ENCODE measurements around the gene ERN2. TPM values are rescaled to one million over a fixed set of nuclear protein-coding genes. Genes with fewer than 3 reads are reported as not detected.

ERN2 gene
- total and polyA plus RNA-seq, 9 of the 15 experiments (the other 6 are each of a cell fraction or from before 2014, with no cell fraction given) = 0.07 to 1.5 (median 0.51) TPM; not detected in 3

GRCh38 chr16:23729503-23730424 is 16.7 kb upstream of the ERN2 start (continued):
- TF ChIP-seq MGA (IDR thresholded peaks at IDR 0.05) (peak; percentile 66), POU5F1 (IDR thresholded peaks at IDR 0.05; ENCODE audit: borderline replicate concordance, low read depth, low read length, partially characterized antibody) (no peak), TCF15 (CRISPR knock-in tag; IDR thresholded peaks at IDR 0.05) (no peak), VEZF1 (CRISPR knock-in tag; IDR thresholded peaks at IDR 0.05) (no peak), PKNOX1 (IDR thresholded peaks at IDR 0.05) (peak; percentile 46; the same call in 1 of the 2 replicates), DPF2 (IDR thresholded peaks at IDR 0.05) (peak; percentile 46; the same call in 1 of the 2 replicates), FOXJ3 (CRISPR knock-in tag; IDR thresholded peaks at IDR 0.05) (0 out of 2 replicates have a peak, but pooled peaks have one; percentile 29), FUS (optimal IDR thresholded peaks at IDR 0.05; ENCODE audit: low read depth, low read length) (no peak), ZNF280B (CRISPR knock-in tag; IDR thresholded peaks at IDR 0.05) (no peak), SUPT5H (IDR thresholded peaks at IDR 0.05) (no peak; the same call in 1 of the 2 replicates)
